Measurements from ENCODE around the gene DGUOK.
"Not testable (repeated sequence)": the region's sequence is repeated elsewhere in the genome, so short reads cannot be mapped to it uniquely, and the experiment has no call there.

The DGUOK gene

GRCh38 chr2:73922681-73923080, 4.0 kb upstream of the DGUOK start:
- DNase-seq, result no peak

- no peak for DNase-seq
Measured at GRCh38 chr2:73925033-73925704, 1.5 kb upstream of the DGUOK start.

GRCh38 chr2:73925853-73926492, 707 bp upstream of the DGUOK start:
- DNase-seq, result peak; percentile 20

- DNase-seq, result no peak
Measured at GRCh38 chr2:73927344-73927743, 664 bp downstream of the DGUOK start.

GRCh38 chr2:73928963-73929347, 2.3 kb downstream of the DGUOK start:
- DNase-seq, result no peak

- DNase-seq, result no peak
Measured at GRCh38 chr2:73930386-73930785, 3.7 kb downstream of the DGUOK start.

- DNase-seq, result no peak
Measured at GRCh38 chr2:73931531-73932500, 5.1 kb downstream of the DGUOK start.

GRCh38 chr2:73933194-73933593, 6.5 kb downstream of the DGUOK start:
- DNase-seq, result peak; percentile 75

GRCh38 chr2:73935641-73936040, 9.0 kb downstream of the DGUOK start:
- no peak for DNase-seq

- no peak for DNase-seq
Measured at GRCh38 chr2:73937103-73937885, 10.6 kb downstream of the DGUOK start.

GRCh38 chr2:73937899-73938298, 11.2 kb downstream of the DGUOK start:
- no peak for DNase-seq

- DNase-seq, result no peak
Measured at GRCh38 chr2:73938718-73939352, 12.2 kb downstream of the DGUOK start.

- no peak for DNase-seq
Measured at GRCh38 chr2:73939419-73939818, 12.7 kb downstream of the DGUOK start.

GRCh38 chr2:73940066-73940465, 13.4 kb downstream of the DGUOK start:
- not testable (repeated sequence) for DNase-seq

- DNase-seq, result no peak
Measured at GRCh38 chr2:73942664-73943063, 16.0 kb downstream of the DGUOK start.

- DNase-seq, result no peak
Measured at GRCh38 chr2:73944714-73945113, 18.0 kb downstream of the DGUOK start.

- no peak for DNase-seq
Measured at GRCh38 chr2:73946215-73946614, 19.5 kb downstream of the DGUOK start.

GRCh38 chr2:73946666-73947065, 20.0 kb downstream of the DGUOK start:
- DNase-seq, result no peak

GRCh38 chr2:73947412-73948018, 20.8 kb downstream of the DGUOK start:
- DNase-seq, result no peak

- DNase-seq, result no peak
Measured at GRCh38 chr2:73949802-73950201, 23.1 kb downstream of the DGUOK start.

GRCh38 chr2:73952499-73953446, 26.1 kb downstream of the DGUOK start:
- DNase-seq, result no peak

Measured in DMS79 (cell line).